OCI-LY1 (cell line): Measurements from ENCODE around the gene MAPK9.

Experiments
- CTCF ChIP-seq: fragments of 200-600 bp; sonication (generic), shearing (Covaris generic); IDR thresholded peaks from 2 replicates; pipeline ENCODE4 v1.5.1; 2017; ENCODE audit warnings: mild to moderate bottlenecking, antibody characterized with exemption, low read length, moderate library complexity, mixed read lengths
- EZH2 ChIP-seq: fragments of 200-600 bp; sonication (generic), shearing (Covaris generic); IDR thresholded peaks from 2 replicates; pipeline ENCODE4 v1.8.0; 2017; ENCODE audit warnings: borderline replicate concordance, mixed run types, mild to moderate bottlenecking, antibody characterized with exemption, low read length, moderate library complexity, mixed read lengths

GRCh38 chr5:180238631-180239030, 53.3 kb downstream of the MAPK9 start:
- TF ChIP-seq CTCF, result no peak
- TF ChIP-seq EZH2, result no peak
